OCI-LY3 (cell line): ENCODE data around the gene CCT4.
"Not testable (repeated sequence)": the region's sequence is repeated elsewhere in the genome, so short reads cannot be mapped to it uniquely, and the experiment has no call there.

Experiments
- EZH2phosphoT487 ChIP-seq: fragments of 200-600 bp; shearing (Covaris generic); IDR thresholded peaks from 2 replicates; pipeline ENCODE4 v1.6.1; 2018; ENCODE audit warnings: antibody characterized with exemption, mixed run types, low read depth
- TF ChIP-seq, protein P1 (sequence below): fragments of 200-600, 300-600 bp; sonication (generic); IDR thresholded peaks from 2 replicates; pipeline ENCODE4 v1.5.1; 2014; ENCODE audit warnings: antibody characterized with exemption, low read length, low read depth

DNA sequence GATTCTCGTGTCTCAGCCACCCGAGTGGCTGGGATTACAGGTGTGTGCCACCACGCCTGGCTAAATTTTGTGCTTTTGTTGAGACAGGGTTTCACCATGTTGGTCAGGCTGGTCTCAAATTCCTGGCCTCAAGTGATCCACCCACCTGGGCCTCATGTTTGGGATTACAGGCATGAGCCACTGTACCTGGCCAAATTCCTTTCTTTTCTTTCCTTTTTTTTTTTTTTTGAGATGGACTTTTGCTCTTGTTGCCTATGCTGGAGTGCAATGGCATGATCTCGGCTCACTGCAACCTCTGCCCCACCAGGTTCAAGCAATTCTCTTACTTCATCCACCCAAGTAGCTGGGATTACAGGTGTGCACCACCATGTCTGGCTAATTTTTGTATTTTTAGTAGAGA is 26.3 kb upstream of the CCT4 start:
- TF ChIP-seq, protein P1, sequence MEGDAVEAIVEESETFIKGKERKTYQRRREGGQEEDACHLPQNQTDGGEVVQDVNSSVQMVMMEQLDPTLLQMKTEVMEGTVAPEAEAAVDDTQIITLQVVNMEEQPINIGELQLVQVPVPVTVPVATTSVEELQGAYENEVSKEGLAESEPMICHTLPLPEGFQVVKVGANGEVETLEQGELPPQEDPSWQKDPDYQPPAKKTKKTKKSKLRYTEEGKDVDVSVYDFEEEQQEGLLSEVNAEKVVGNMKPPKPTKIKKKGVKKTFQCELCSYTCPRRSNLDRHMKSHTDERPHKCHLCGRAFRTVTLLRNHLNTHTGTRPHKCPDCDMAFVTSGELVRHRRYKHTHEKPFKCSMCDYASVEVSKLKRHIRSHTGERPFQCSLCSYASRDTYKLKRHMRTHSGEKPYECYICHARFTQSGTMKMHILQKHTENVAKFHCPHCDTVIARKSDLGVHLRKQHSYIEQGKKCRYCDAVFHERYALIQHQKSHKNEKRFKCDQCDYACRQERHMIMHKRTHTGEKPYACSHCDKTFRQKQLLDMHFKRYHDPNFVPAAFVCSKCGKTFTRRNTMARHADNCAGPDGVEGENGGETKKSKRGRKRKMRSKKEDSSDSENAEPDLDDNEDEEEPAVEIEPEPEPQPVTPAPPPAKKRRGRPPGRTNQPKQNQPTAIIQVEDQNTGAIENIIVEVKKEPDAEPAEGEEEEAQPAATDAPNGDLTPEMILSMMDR: not testable (repeated sequence)
- not testable (repeated sequence) for TF ChIP-seq EZH2phosphoT487
